Islet of Langerhans (tissue), 1 donor: ENCODE data around the gene IFNA7.
"Not testable (repeated sequence)": the region's sequence is repeated elsewhere in the genome, so short reads cannot be mapped to it uniquely, and the experiment has no call there.

Experiments
- FAIRE-seq: peaks from one replicate; lab custom pipeline; 2011; peaks lifted over from hg19 to GRCh38; lab: Jason Lieb, UNC

IFNA7 gene

GRCh38 chr9:21174671-21175070 lies 27.3 kb downstream of the IFNA7 start:
- FAIRE-seq: no peak

- FAIRE-seq: no peak
Observed at GRCh38 chr9:21172156-21172555, 29.8 kb downstream of the IFNA7 start.

- no peak for FAIRE-seq
Observed at GRCh38 chr9:21171351-21171750, 30.7 kb downstream of the IFNA7 start.

- FAIRE-seq: not testable (repeated sequence)
Observed at GRCh38 chr9:21166560-21166959, 35.4 kb downstream of the IFNA7 start, which contains the start of gene IFNA21. TSS of gene IFNA21 (minus strand) at chr9:21166660. CDS start at chr9:21166612, 48 bp downstream.

- FAIRE-seq: no peak
Observed at GRCh38 chr9:21165516-21165915, 36.5 kb downstream of the IFNA7 start.

- FAIRE-seq: no peak
Observed at GRCh38 chr9:21160178-21160577, 41.8 kb downstream of the IFNA7 start.

GRCh38 chr9:21155501-21155900 lies 46.5 kb downstream of the IFNA7 start:
- no peak for FAIRE-seq

- no peak for FAIRE-seq
Observed at GRCh38 chr9:21154018-21154608, 47.9 kb downstream of the IFNA7 start.

GRCh38 chr9:21153336-21154017 lies 48.5 kb downstream of the IFNA7 start:
- FAIRE-seq: no peak
